RWPE1 (cell line): ENCODE results near the gene IMPDH2.

Source experiments
- CTCF ChIA-PET: fragments of 350-600 bp; sonication (Branson Sonifier 250); formaldehyde crosslinking; extraction: SDS; loops from one replicate; lab custom pipeline; 2021; lab: Yijun Ruan, JAX
- POLR2A ChIA-PET: fragments of 400-600 bp; formaldehyde crosslinking; extraction: SDS; loops from one replicate; lab custom pipeline; 2020; ENCODE audit warnings: antibody characterized with exemption; ENCODE audit not compliant: low non-redundant PET; lab: Yijun Ruan, JAX
- DNase-seq: peaks from one replicate; pipeline ENCODE4 v3.0.0; 2012; ENCODE audit warnings: low spot score
- H3K27ac ChIP-seq: fragments of 450-650 bp; 2 replicates; pipeline ENCODE4 v1.5.1; 2017
- CTCF ChIP-seq: fragments of 450-650 bp; conservative IDR thresholded peaks from 2 replicates; pipeline ENCODE4 v1.5.1; 2017; ENCODE audit warnings: low read depth, mild to moderate bottlenecking

IMPDH2 gene

GRCh38 chr3:49028673-49029562 is at the start of gene IMPDH2:
TSS of gene IMPDH2 (minus strand) at chr3:49029398. CDS start at chr3:49029350, 48 bp downstream.
- CTCF ChIA-PET: interaction anchor here (0.6 kb wide), 1 partner anchor 167 kb away, joined by 4 read pairs; no protein-coding TSS in a partner anchor
- POLR2A ChIA-PET: interaction anchor here (0.6 to 1.2 kb wide), 2 partner anchors 22 to 63 kb away, joined by 3 to 5 read pairs; partner anchors contain the start of gene WDR6
- peak within 1 kb of the TSS; percentile 77 for H3K27ac ChIP-seq
- peak; percentile 71 for DNase-seq
- TF ChIP-seq CTCF: no peak

GRCh38 chr3:49076646-49077045 is 47.4 kb upstream of the IMPDH2 start:
- no peak for TF ChIP-seq CTCF
- DNase-seq: no peak
- H3K27ac ChIP-seq: no peak overlapping the region
- ChIA-PET CTCF (no interaction called here), POLR2A (no interaction called here)

- ChIA-PET POLR2A (no interaction called here), CTCF (no interaction called here)
These were observed 46.9 kb upstream of the IMPDH2 start for GRCh38 chr3:49076116-49076515.

GRCh38 chr3:49058011-49058410 is 28.8 kb upstream of the IMPDH2 start:
- no peak overlapping the region for H3K27ac ChIP-seq
- ChIA-PET CTCF (interaction anchor here (0.6 kb wide), 1 partner anchor 37 kb away, joined by 4 read pairs; no protein-coding TSS in a partner anchor), POLR2A (no interaction called here)
- DNase-seq: no peak
- no peak for TF ChIP-seq CTCF

More at GRCh38 chr3:49076116-49076515, 46.9 kb upstream of the IMPDH2 start:
- no peak for TF ChIP-seq CTCF
- no peak for DNase-seq
- H3K27ac ChIP-seq: no peak overlapping the region

GRCh38 chr3:49057268-49057667 is 28.1 kb upstream of the IMPDH2 start:
- POLR2A ChIA-PET: no interaction called here
- no peak for TF ChIP-seq CTCF
- CTCF ChIA-PET: no interaction called here
- no peak for DNase-seq
- H3K27ac ChIP-seq: no peak overlapping the region

- ChIA-PET POLR2A (no interaction called here), CTCF (no interaction called here)
- DNase-seq: no peak
- TF ChIP-seq CTCF: no peak
- H3K27ac ChIP-seq: no peak overlapping the region
These were observed 25.2 kb upstream of the IMPDH2 start for GRCh38 chr3:49054344-49054862.
